ENCODE data around the gene FAT1.
"Not testable (repeated sequence)": the region's sequence is repeated elsewhere in the genome, so short reads cannot be mapped to it uniquely, and the experiment has no call there.

The FAT1 gene

GRCh38 chr4:186723292-186724057 lies at the start of gene FAT1:
Gene FAT1, minus strand, starts transcription at chr4:186723856. Its CDS starts 14,029 bp downstream, at chr4:186709827.
- DNase-seq (ENCODE audit: low read depth, low spot score): peak; percentile 92

GRCh38 chr4:186772936-186773487 lies 49.4 kb upstream of the FAT1 start:
- DNase-seq (ENCODE audit: low read depth, low spot score): no peak

- DNase-seq (ENCODE audit: low read depth, low spot score): no peak
Observed at GRCh38 chr4:186771624-186772023, 48.0 kb upstream of the FAT1 start.

GRCh38 chr4:186770481-186771175 lies 47.0 kb upstream of the FAT1 start:
- peak; percentile 40 for DNase-seq (ENCODE audit: low read depth, low spot score)

GRCh38 chr4:186767794-186768193 lies 44.1 kb upstream of the FAT1 start:
- no peak for DNase-seq (ENCODE audit: low read depth, low spot score)

- DNase-seq (ENCODE audit: low read depth, low spot score): peak; percentile 38
Observed at GRCh38 chr4:186765673-186766546, 42.3 kb upstream of the FAT1 start.

- peak; percentile 62 for DNase-seq (ENCODE audit: low read depth, low spot score)
Observed at GRCh38 chr4:186765138-186765537, 41.5 kb upstream of the FAT1 start.

GRCh38 chr4:186764457-186764856 lies 40.8 kb upstream of the FAT1 start:
- DNase-seq (ENCODE audit: low read depth, low spot score): no peak

- DNase-seq (ENCODE audit: low read depth, low spot score): no peak
Observed at GRCh38 chr4:186762865-186763264, 39.2 kb upstream of the FAT1 start.

GRCh38 chr4:186762361-186762760 lies 38.7 kb upstream of the FAT1 start:
- DNase-seq (ENCODE audit: low read depth, low spot score): no peak

- DNase-seq (ENCODE audit: low read depth, low spot score): not testable (repeated sequence)
Observed at GRCh38 chr4:186761956-186762355, 38.3 kb upstream of the FAT1 start.

- no peak for DNase-seq (ENCODE audit: low read depth, low spot score)
Observed at GRCh38 chr4:186761393-186761792, 37.7 kb upstream of the FAT1 start.

GRCh38 chr4:186760576-186760975 lies 36.9 kb upstream of the FAT1 start:
- peak; percentile 67 for DNase-seq (ENCODE audit: low read depth, low spot score)

- DNase-seq (ENCODE audit: low read depth, low spot score): no peak
Observed at GRCh38 chr4:186759990-186760389, 36.3 kb upstream of the FAT1 start.

GRCh38 chr4:186758929-186759682 lies 35.5 kb upstream of the FAT1 start:
- DNase-seq (ENCODE audit: low read depth, low spot score): no peak

- no peak for DNase-seq (ENCODE audit: low read depth, low spot score)
Observed at GRCh38 chr4:186757696-186758355, 34.2 kb upstream of the FAT1 start.

GRCh38 chr4:186756550-186756949 lies 32.9 kb upstream of the FAT1 start:
- DNase-seq (ENCODE audit: low read depth, low spot score): not testable (repeated sequence)

- DNase-seq (ENCODE audit: low read depth, low spot score): no peak
Observed at GRCh38 chr4:186755550-186756519, 32.2 kb upstream of the FAT1 start.

GRCh38 chr4:186754976-186755375 lies 31.3 kb upstream of the FAT1 start:
- DNase-seq (ENCODE audit: low read depth, low spot score): no peak
